ENCODE results near the gene TENT5C.
A peak's percentile ranks its signal among the peaks of the same experiment; 100 is the strongest.

The TENT5C gene

DNA sequence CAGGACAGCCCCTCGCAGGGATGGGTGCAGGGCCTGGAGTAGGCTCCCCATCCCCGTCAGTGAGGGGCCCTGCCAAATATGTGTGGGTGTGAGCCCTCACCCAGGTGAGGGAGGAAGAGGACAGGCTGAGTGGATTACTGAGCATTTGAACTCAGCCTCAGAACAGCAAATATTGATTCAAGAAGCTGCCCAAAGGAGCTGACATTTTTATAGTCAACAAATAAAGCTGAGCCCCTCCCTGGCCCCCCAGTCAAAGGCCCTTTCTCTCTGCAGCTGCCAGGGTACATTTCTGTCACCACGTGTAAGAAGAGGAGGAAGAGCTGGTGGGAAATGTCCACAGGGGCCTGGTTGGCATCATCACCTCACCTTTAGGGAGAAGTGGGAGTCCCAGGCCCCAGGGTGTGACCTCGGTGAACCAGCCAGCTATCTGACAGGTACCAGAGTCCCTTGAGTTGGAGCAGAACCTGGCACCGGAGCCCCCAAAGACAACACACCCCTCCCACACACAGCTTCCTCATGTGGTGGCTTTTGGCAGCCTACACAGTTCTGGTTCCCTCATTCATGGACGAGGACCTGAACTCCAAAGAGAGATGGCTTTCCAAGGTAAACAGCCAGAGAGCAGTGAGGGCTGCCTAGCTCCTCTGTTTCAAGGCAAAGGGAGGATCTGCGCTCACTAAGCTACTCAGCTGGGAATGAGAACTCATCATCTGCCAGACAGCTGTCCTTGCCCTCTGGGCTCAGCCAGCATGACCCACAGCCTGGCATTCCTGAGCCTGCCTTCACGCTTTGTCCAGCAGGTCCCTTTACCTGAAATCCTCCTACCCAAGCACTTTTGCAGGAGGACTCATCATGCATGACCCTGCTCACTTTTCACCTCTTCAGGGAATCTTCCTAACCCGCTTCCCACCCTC lies 43.0 kb upstream of the TENT5C start:
- peak overlapping the region; percentile 38 for H2AK5ac ChIP-seq (ENCODE audit: low read depth, low read length)
- no peak for DNase-seq (ENCODE audit: low spot score)

DNA sequence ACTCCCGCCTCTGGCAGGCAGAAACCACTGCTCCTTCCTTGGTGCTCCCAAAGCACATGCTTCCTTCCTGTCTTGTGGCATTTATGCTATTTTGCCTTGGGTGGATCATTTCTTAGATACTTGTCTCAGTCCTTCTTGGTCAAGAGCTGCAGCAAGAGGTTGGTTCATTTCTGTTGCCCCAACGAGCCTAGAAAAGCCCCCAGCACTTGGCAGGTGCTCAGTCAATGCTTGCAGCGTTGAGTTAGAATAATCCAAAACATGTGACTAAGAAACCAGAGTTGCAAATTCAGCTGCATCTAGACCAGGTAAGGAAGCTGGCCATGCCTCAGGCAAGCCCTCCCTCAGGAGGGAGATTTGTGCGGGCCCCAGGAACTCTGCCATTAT lies 42.4 kb upstream of the TENT5C start:
- H3K9ac ChIP-seq (ENCODE audit: low read depth, low read length, poor library complexity), result no peak overlapping the region
- no peaks in the 10 kb centered on the region for H3K9me3 ChIP-seq (replicated peaks in 1 of 2; ENCODE audit: control insufficient read depth in 2 of 2, insufficient read depth in 1 of 2, low read depth in 1 of 2, low read length in 2 of 2)
- no peak overlapping the region for H2AFZ ChIP-seq (ENCODE audit: low read length)
- no CpG with 5 or more reads among the region's 4 CpGs for WGBS, 2 donors (ENCODE audit: extremely low coverage in 2 of 2, insufficient read length in 2 of 2, insufficient replicate concordance in 1 of 2)
- H2BK15ac ChIP-seq (ENCODE audit: low read length), result no peak overlapping the region
- H2BK12ac ChIP-seq (ENCODE audit: low read length), result no peak overlapping the region
- H2BK5ac ChIP-seq (ENCODE audit: low read length), result no peak overlapping the region
- H2BK120ac ChIP-seq (ENCODE audit: low read depth, low read length), result no peak overlapping the region
- no peak overlapping the region for H3K4ac ChIP-seq (ENCODE audit: low read length)
- H4K8ac ChIP-seq (ENCODE audit: low read depth, low read length), result no peak overlapping the region
- H3K14ac ChIP-seq (ENCODE audit: low read length), result no peak overlapping the region
- no peak overlapping the region for H3K18ac ChIP-seq (ENCODE audit: low read length)
- no peak overlapping the region for H3K23ac ChIP-seq (ENCODE audit: low read depth, low read length, poor library complexity)
- no peak for DNase-seq (ENCODE audit: low spot score)
- peak overlapping the region; percentile 38 for H2AK5ac ChIP-seq (ENCODE audit: low read depth, low read length)
- H3K79me1 ChIP-seq (ENCODE audit: low read depth, low read length), result no peaks in the 10 kb centered on the region
- no peak overlapping the region for H4K91ac ChIP-seq (ENCODE audit: low read depth, low read length, poor library complexity)
- peaks cover 0 to 8% of the 10 kb centered on the region in 2 donors for H3K4me1 ChIP-seq (ENCODE audit: control insufficient read depth in 2 of 2, insufficient read depth in 1 of 2, low read depth in 1 of 2, low read length in 2 of 2)
- no peak overlapping the region for H3K4me3 ChIP-seq (ENCODE audit: low read length in 2 of 2)
- H3K36me3 ChIP-seq (replicated peaks in 1 of 2; ENCODE audit: control insufficient read depth in 2 of 2, insufficient read depth in 2 of 2, low read length in 2 of 2), result no peaks in the 10 kb centered on the region
- no peak overlapping the region for H3K27ac ChIP-seq (replicated peaks; ENCODE audit: low read length)
- no peaks in the 10 kb centered on the region for H3K27me3 ChIP-seq (ENCODE audit: control insufficient read depth in 3 of 3, insufficient read depth in 3 of 3, low read depth in 1 of 3, low read length in 3 of 3)
- no peak overlapping the region for H3K4me2 ChIP-seq (ENCODE audit: insufficient read depth, low read length, poor library complexity, severe bottlenecking)

More for the DNA sequence above, 43.0 kb upstream of the TENT5C start:
- no peak overlapping the region for H3K4me3 ChIP-seq (ENCODE audit: low read length in 2 of 2)
- no peak overlapping the region for H2BK15ac ChIP-seq (ENCODE audit: low read length)
- H3K18ac ChIP-seq (ENCODE audit: low read length), result peak overlapping the region; percentile 14
- no peaks in the 10 kb centered on the region for H3K27me3 ChIP-seq (ENCODE audit: control insufficient read depth in 3 of 3, insufficient read depth in 3 of 3, low read depth in 1 of 3, low read length in 3 of 3)
- no peak overlapping the region for H2BK12ac ChIP-seq (ENCODE audit: low read length)
- WGBS, 2 donors (ENCODE audit: extremely low coverage in 2 of 2, insufficient read length in 2 of 2, insufficient replicate concordance in 1 of 2), result no CpG with 5 or more reads among the region's 9 CpGs
- no peak overlapping the region for H3K9ac ChIP-seq (ENCODE audit: low read depth, low read length, poor library complexity)
- no peaks in the 10 kb centered on the region for H3K36me3 ChIP-seq (replicated peaks in 1 of 2; ENCODE audit: control insufficient read depth in 2 of 2, insufficient read depth in 2 of 2, low read length in 2 of 2)
- H3K4me1 ChIP-seq (ENCODE audit: control insufficient read depth in 2 of 2, insufficient read depth in 1 of 2, low read depth in 1 of 2, low read length in 2 of 2), result peaks cover 0 to 8% of the 10 kb centered on the region in 2 donors
- H3K9me3 ChIP-seq (replicated peaks in 1 of 2; ENCODE audit: control insufficient read depth in 2 of 2, insufficient read depth in 1 of 2, low read depth in 1 of 2, low read length in 2 of 2), result no peaks in the 10 kb centered on the region
- no peaks in the 10 kb centered on the region for H3K79me1 ChIP-seq (ENCODE audit: low read depth, low read length)
- H3K27ac ChIP-seq (replicated peaks; ENCODE audit: low read length), result no peak overlapping the region
- no peak overlapping the region for H2BK5ac ChIP-seq (ENCODE audit: low read length)
- H3K4me2 ChIP-seq (ENCODE audit: insufficient read depth, low read length, poor library complexity, severe bottlenecking), result no peak overlapping the region
- H4K8ac ChIP-seq (ENCODE audit: low read depth, low read length), result no peak overlapping the region
- no peak overlapping the region for H2BK120ac ChIP-seq (ENCODE audit: low read depth, low read length)
- H3K4ac ChIP-seq (ENCODE audit: low read length), result no peak overlapping the region
- H4K91ac ChIP-seq (ENCODE audit: low read depth, low read length, poor library complexity), result no peak overlapping the region
- H2AFZ ChIP-seq (ENCODE audit: low read length), result no peak overlapping the region
- no peak overlapping the region for H3K14ac ChIP-seq (ENCODE audit: low read length)
- H3K23ac ChIP-seq (ENCODE audit: low read depth, low read length, poor library complexity), result no peak overlapping the region

DNA sequence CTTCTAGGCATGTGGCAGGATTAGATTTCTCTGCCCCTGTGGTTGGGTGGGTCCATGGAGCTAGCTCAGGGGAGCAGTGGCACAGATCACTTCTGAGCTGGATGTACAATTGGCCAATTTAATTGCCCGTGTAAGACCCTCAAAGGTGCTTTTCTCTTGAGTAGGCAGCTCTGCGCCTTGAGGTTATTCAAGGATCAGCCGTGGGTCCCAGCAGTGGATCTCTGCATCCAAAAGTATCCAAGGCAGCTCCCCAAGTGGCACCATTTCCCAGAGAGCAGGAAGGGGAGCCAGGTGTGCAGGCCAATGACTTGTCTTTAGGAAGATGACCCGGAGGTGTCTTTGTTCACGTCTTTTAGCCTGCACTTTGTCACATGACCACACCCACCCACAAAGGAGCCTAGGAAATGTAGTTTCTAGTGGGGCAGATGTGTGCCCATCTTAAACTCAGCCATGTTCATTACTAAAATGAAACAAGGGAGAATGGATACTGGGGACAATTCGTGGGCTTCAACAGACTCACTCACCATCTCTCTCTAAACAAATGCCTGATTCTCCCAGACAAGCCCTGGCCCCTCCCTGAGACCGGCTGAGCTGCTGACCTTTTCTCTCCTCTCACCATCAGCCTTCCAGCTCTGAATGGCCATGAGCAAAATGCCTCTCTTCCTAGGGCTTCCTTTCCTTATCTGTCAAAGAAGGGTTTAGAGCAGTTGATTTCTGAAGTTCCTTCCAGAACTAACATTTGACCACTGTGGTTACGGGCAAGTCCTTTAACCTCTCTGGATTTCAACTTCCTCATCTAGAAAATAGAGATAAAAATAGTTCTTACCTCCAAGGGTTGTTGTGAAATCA lies 41.4 kb upstream of the TENT5C start:
- Histone ChIP-seq H3K4ac (ENCODE audit: low read length) (no peak overlapping the region), H3K79me1 (ENCODE audit: low read depth, low read length) (no peaks in the 10 kb centered on the region), H4K8ac (ENCODE audit: low read depth, low read length) (no peak overlapping the region), H3K9me3 (replicated peaks in 1 of 2; ENCODE audit: control insufficient read depth in 2 of 2, insufficient read depth in 1 of 2, low read depth in 1 of 2, low read length in 2 of 2) (no peaks in the 10 kb centered on the region), H3K14ac (ENCODE audit: low read length) (no peak overlapping the region), H3K9ac (ENCODE audit: low read depth, low read length, poor library complexity) (no peak overlapping the region), H3K23ac (ENCODE audit: low read depth, low read length, poor library complexity) (no peak overlapping the region), H3K27ac (replicated peaks; ENCODE audit: low read length) (no peak overlapping the region), H3K36me3 (replicated peaks in 1 of 2; ENCODE audit: control insufficient read depth in 2 of 2, insufficient read depth in 2 of 2, low read length in 2 of 2) (no peaks in the 10 kb centered on the region), H3K27me3 (ENCODE audit: control insufficient read depth in 3 of 3, insufficient read depth in 3 of 3, low read depth in 1 of 3, low read length in 3 of 3) (no peaks in the 10 kb centered on the region), H2BK5ac (ENCODE audit: low read length) (no peak overlapping the region), H2AFZ (ENCODE audit: low read length) (no peak overlapping the region), H3K4me3 (ENCODE audit: low read length in 2 of 2) (no peak overlapping the region), H3K4me2 (ENCODE audit: insufficient read depth, low read length, poor library complexity, severe bottlenecking) (no peak overlapping the region), H3K18ac (ENCODE audit: low read length) (no peak overlapping the region), H2BK15ac (ENCODE audit: low read length) (no peak overlapping the region), H4K91ac (ENCODE audit: low read depth, low read length, poor library complexity) (no peak overlapping the region), H2BK120ac (ENCODE audit: low read depth, low read length) (no peak overlapping the region), H2AK5ac (ENCODE audit: low read depth, low read length) (no peak overlapping the region), H2BK12ac (ENCODE audit: low read length) (no peak overlapping the region), H3K4me1 (ENCODE audit: control insufficient read depth in 2 of 2, insufficient read depth in 1 of 2, low read depth in 1 of 2, low read length in 2 of 2) (peaks cover 0 to 8% of the 10 kb centered on the region in 2 donors)
- DNase-seq (ENCODE audit: low spot score), result no peak
- WGBS, 2 donors (ENCODE audit: extremely low coverage in 2 of 2, insufficient read length in 2 of 2, insufficient replicate concordance in 1 of 2), result no CpG with 5 or more reads among the region's 8 CpGs

DNA sequence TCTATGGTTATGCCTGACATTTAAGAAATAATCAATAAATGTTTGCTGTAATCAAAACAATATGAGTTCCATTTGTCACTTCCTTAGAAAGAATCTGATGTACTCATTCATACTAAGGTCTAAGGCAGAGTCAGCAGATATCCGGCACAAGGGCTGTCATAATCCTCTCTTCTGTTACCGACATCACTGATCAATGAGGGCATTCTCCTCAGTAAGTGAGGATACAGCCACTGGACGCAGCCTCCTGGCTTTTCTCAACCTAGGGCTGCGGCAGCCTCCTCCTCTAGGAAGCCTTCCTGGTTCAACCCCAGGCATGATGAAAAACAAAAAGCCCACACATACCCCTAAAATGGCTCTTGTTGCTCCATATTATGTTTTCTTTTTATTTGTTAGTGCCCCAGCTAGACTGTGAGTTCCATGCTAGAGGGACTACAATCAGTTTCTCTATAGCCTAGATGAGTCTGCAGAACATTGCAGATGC lies 40.7 kb upstream of the TENT5C start:
- Histone ChIP-seq H3K79me1 (ENCODE audit: low read depth, low read length) (no peaks in the 10 kb centered on the region), H2AK5ac (ENCODE audit: low read depth, low read length) (no peak overlapping the region), H3K9me3 (replicated peaks in 1 of 2; ENCODE audit: control insufficient read depth in 2 of 2, insufficient read depth in 1 of 2, low read depth in 1 of 2, low read length in 2 of 2) (no peaks in the 10 kb centered on the region), H3K18ac (ENCODE audit: low read length) (no peak overlapping the region), H2BK5ac (ENCODE audit: low read length) (no peak overlapping the region), H3K36me3 (replicated peaks in 1 of 2; ENCODE audit: control insufficient read depth in 2 of 2, insufficient read depth in 2 of 2, low read length in 2 of 2) (no peaks in the 10 kb centered on the region), H2BK120ac (ENCODE audit: low read depth, low read length) (no peak overlapping the region), H3K4me1 (ENCODE audit: control insufficient read depth in 2 of 2, insufficient read depth in 1 of 2, low read depth in 1 of 2, low read length in 2 of 2) (peaks cover 0 to 8% of the 10 kb centered on the region in 2 donors), H4K91ac (ENCODE audit: low read depth, low read length, poor library complexity) (no peak overlapping the region), H3K9ac (ENCODE audit: low read depth, low read length, poor library complexity) (no peak overlapping the region), H3K4me2 (ENCODE audit: insufficient read depth, low read length, poor library complexity, severe bottlenecking) (no peak overlapping the region), H3K27me3 (ENCODE audit: control insufficient read depth in 3 of 3, insufficient read depth in 3 of 3, low read depth in 1 of 3, low read length in 3 of 3) (no peaks in the 10 kb centered on the region), H2BK12ac (ENCODE audit: low read length) (no peak overlapping the region), H3K14ac (ENCODE audit: low read length) (no peak overlapping the region), H3K27ac (replicated peaks; ENCODE audit: low read length) (no peak overlapping the region), H3K4ac (ENCODE audit: low read length) (no peak overlapping the region), H4K8ac (ENCODE audit: low read depth, low read length) (no peak overlapping the region), H3K23ac (ENCODE audit: low read depth, low read length, poor library complexity) (no peak overlapping the region), H2AFZ (ENCODE audit: low read length) (no peak overlapping the region), H3K4me3 (ENCODE audit: low read length in 2 of 2) (no peak overlapping the region), H2BK15ac (ENCODE audit: low read length) (no peak overlapping the region)
- no peak for DNase-seq (ENCODE audit: low spot score)
- WGBS, 2 donors (ENCODE audit: extremely low coverage in 2 of 2, insufficient read length in 2 of 2, insufficient replicate concordance in 1 of 2), result no CpG with 5 or more reads among the region's 4 CpGs

Data from neuronal stem cell (in vitro differentiated cells).